Measurements from ENCODE around the gene DAAM1. TPM values are rescaled to one million over a fixed set of nuclear protein-coding genes. Genes with fewer than 3 reads are reported as not detected.

The DAAM1 gene
- polyA plus RNA-seq, 1 donor (not counting 4 experiments of a cell fraction or from before 2014, with no cell fraction given) = 44.6 TPM

DNA sequence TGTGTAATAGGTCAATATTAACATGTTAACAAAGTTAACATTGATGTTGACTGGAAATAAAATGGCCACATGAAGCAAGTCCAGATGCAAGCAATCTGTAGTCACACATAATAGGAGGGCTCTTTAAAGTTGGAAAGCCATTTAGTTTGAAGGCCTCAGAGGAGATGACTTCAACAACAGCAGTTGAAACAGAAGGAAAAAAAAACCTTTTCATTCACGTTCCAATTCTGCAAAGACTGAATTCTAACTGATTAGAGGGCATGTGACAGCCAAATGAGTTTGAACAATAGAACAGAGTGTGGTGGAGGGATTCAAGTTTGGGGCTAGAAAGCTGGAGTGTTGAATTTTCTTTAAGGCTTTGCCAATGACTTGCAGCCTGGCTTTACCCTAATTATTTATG is 41.5 kb upstream of the DAAM1 start:
- no peak for DNase-seq (ENCODE audit: low read depth, low spot score)
- Histone ChIP-seq H3K4me3 (ENCODE audit: control insufficient read depth in 2 of 3, extremely low read depth in 1 of 3, insufficient read depth in 2 of 3, low read depth in 1 of 3, low read length in 3 of 3) (no peak overlapping the region), H3K36me3 (ENCODE audit: control insufficient read depth in 2 of 2, extremely low read depth in 1 of 2, insufficient read depth in 2 of 2, low read length in 2 of 2) (no peaks in the 10 kb centered on the region), H3K27ac (ENCODE audit: control insufficient read depth, insufficient read depth, low read length) (no peak overlapping the region), H3K4me1 (ENCODE audit: control insufficient read depth, extremely low read depth, insufficient read depth, low read length) (no peaks in the 10 kb centered on the region), H3K4me2 (ENCODE audit: control insufficient read depth, extremely low read depth, insufficient read depth, low read depth, low read length) (no peak overlapping the region), H3K79me2 (ENCODE audit: control insufficient read depth, insufficient read depth, low read length) (no peaks in the 10 kb centered on the region), H3K9ac (ENCODE audit: control insufficient read depth, extremely low read depth, insufficient read depth, low read length) (no peak overlapping the region), H2AFZ (ENCODE audit: control insufficient read depth, low read length) (no peak overlapping the region), H4K20me1 (ENCODE audit: control insufficient read depth, extremely low read depth, insufficient read depth, low read length) (no peaks in the 10 kb centered on the region), H3K27me3 (ENCODE audit: control insufficient read depth, extremely low read depth, insufficient read depth, low read length) (peaks cover 6% of the 10 kb centered on the region), H3K9me1 (ENCODE audit: control insufficient read depth, extremely low read depth, insufficient read depth, low read length) (no peaks in the 10 kb centered on the region), H3K9me3 (ENCODE audit: control insufficient read depth, low read depth, low read length) (no peaks in the 10 kb centered on the region)
- dilution Hi-C loops (cut with MboI; ENCODE audit: extremely low pct_ligation_motif_present, low sequenced_read_pairs) = no loop called here
- FAIRE-seq = peak; percentile 9
- TF ChIP-seq EZH2 (IDR thresholded peaks at IDR 0.05; ENCODE audit: low read length) (no peak), CTCF (optimal IDR thresholded peaks at IDR 0.05 in 1 of 3, IDR thresholded peaks at IDR 0.05 in 1 of 3, conservative IDR thresholded peaks at IDR 0.05 in 1 of 3; ENCODE audit: extremely low read depth in 1 of 3, insufficient read depth in 2 of 3, low read length in 3 of 3) (no peak)

- no peaks in the 10 kb centered on the region for H3K36me3 ChIP-seq (ENCODE audit: control insufficient read depth in 2 of 2, extremely low read depth in 1 of 2, insufficient read depth in 2 of 2, low read length in 2 of 2)
- H3K9ac ChIP-seq (ENCODE audit: control insufficient read depth, extremely low read depth, insufficient read depth, low read length) = no peak overlapping the region
- dilution Hi-C loops (cut with MboI; ENCODE audit: extremely low pct_ligation_motif_present, low sequenced_read_pairs) = no loop called here
- FAIRE-seq (no peak), DNase-seq (ENCODE audit: low read depth, low spot score) (no peak)
- TF ChIP-seq EZH2 (IDR thresholded peaks at IDR 0.05; ENCODE audit: low read length) (no peak), CTCF (optimal IDR thresholded peaks at IDR 0.05 in 1 of 3, IDR thresholded peaks at IDR 0.05 in 1 of 3, conservative IDR thresholded peaks at IDR 0.05 in 1 of 3; ENCODE audit: extremely low read depth in 1 of 3, insufficient read depth in 2 of 3, low read length in 3 of 3) (no peak)
- no peaks in the 10 kb centered on the region for H3K9me3 ChIP-seq (ENCODE audit: control insufficient read depth, low read depth, low read length)
- no peak overlapping the region for H3K27ac ChIP-seq (ENCODE audit: control insufficient read depth, insufficient read depth, low read length)
- no peaks in the 10 kb centered on the region for H4K20me1 ChIP-seq (ENCODE audit: control insufficient read depth, extremely low read depth, insufficient read depth, low read length)
- no peaks in the 10 kb centered on the region for H3K4me1 ChIP-seq (ENCODE audit: control insufficient read depth, extremely low read depth, insufficient read depth, low read length)
- H3K4me3 ChIP-seq (ENCODE audit: control insufficient read depth in 2 of 3, extremely low read depth in 1 of 3, insufficient read depth in 2 of 3, low read depth in 1 of 3, low read length in 3 of 3) = no peak overlapping the region
- no peaks in the 10 kb centered on the region for H3K9me1 ChIP-seq (ENCODE audit: control insufficient read depth, extremely low read depth, insufficient read depth, low read length)
- no peak overlapping the region for H2AFZ ChIP-seq (ENCODE audit: control insufficient read depth, low read length)
- no peak overlapping the region for H3K4me2 ChIP-seq (ENCODE audit: control insufficient read depth, extremely low read depth, insufficient read depth, low read depth, low read length)
- H3K79me2 ChIP-seq (ENCODE audit: control insufficient read depth, insufficient read depth, low read length) = no peaks in the 10 kb centered on the region
- H3K27me3 ChIP-seq (ENCODE audit: control insufficient read depth, extremely low read depth, insufficient read depth, low read length) = peaks cover 6% of the 10 kb centered on the region
Observed at GRCh38 chr14:59148334-59148900, 40.0 kb upstream of the DAAM1 start.
